Sigmoid colon (tissue), 3 donors: Measurements from ENCODE around the gene CHCHD6.

Experiments
- CTCF ChIP-seq, 4 experiments: fragments of 450-650 bp in 3 of 4; fragments of 200-600 bp in 1 of 4; IDR thresholded peaks; one replicate each; pipeline ENCODE4 v1.5.1; 2016 to 2019; ENCODE audit warnings: antibody characterized with exemption in 4 of 4, mild to moderate bottlenecking in 3 of 4, moderate library complexity in 2 of 4
- POLR2A ChIP-seq, 2 donors: fragments of 450-650 bp; IDR thresholded peaks; one replicate each; pipeline ENCODE4 v1.6.1; 2016; ENCODE audit warnings: antibody characterized with exemption in 2 of 2, mild to moderate bottlenecking in 2 of 2, moderate library complexity in 2 of 2

GRCh38 chr3:126945171-126945721 lies 241.2 kb downstream of the CHCHD6 start:
- TF ChIP-seq POLR2A (IDR thresholded peaks at IDR 0.05) (no peak), CTCF (IDR thresholded peaks at IDR 0.05) (no peak)
